Jurkat, Clone E6-1 (cell line): ENCODE measurements around the gene ZNF735. TPM values are rescaled to one million over a fixed set of nuclear protein-coding genes. Genes with fewer than 3 reads are reported as not detected.
"Not testable (repeated sequence)": the region's sequence is repeated elsewhere in the genome, so short reads cannot be mapped to it uniquely, and the experiment has no call there.

ENCODE experiments used
- DNase-seq: peaks from one replicate; pipeline ENCODE4 v3.0.0-alpha.2; 2011; ENCODE audit warnings: low read depth, low spot score
- H3K4me3 ChIP-seq: 2 replicates; pipeline ENCODE4 v1.5.1; 2011; ENCODE audit warnings: mild to moderate bottlenecking, low read length, control low read depth, moderate library complexity
- polyA plus RNA-seq: library from polyadenylated mRNA; unstranded; fragments of >200 nt; gene quantifications from one replicate; pipeline ENCODE4 v1.2.1, GENCODE V29; 2012; ENCODE audit warnings: missing spikeins; ENCODE audit not compliant: insufficient read length, insufficient read depth

ZNF735 gene
- polyA plus RNA-seq, result not detected

DNA sequence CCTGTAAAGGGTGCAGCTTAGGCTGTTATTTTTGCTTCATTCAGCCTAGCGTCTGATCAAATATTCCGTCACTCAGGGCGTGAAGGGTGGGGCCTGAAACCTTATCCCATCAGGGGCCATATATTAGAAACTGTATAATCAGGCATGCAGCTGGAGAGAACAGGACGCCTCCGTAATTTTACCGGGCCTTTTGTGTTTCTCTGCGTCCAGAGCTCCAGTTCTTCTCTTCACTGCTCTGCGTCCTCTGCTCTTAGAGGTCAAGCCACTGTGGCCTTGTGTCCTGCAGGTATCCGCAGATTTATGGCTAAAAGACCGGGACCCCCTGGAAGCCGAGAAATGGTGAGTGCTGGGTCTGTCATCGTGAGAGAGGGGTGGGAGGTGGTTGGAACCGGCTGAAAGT lies at the start of gene ZNF735:
Gene ZNF735, plus strand, starts transcription at position 301 of the 400 bp plus-strand sequence. Its CDS starts 0 bp downstream, at position 301.
- no peak within 1 kb of the TSS for H3K4me3 ChIP-seq
- no peak for DNase-seq

DNA sequence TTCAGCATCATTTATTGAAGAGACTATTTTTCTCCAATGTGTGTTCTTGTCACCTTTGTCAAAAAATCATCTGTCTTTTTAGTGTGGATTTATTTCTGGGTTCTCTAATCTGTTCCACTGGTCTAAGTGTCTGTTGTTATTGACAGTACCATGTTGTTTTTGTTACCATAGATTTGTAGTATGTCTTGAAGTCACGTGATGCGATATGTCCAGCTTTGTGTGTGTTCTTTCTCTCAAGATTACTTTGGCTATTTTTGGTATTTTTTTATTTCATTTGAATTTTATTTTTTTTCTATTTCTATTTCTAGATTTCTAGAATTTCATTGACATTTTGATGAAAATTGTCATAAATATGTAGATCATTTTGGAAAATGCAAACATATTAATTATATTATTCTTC lies 36.0 kb upstream of the ZNF735 start:
- DNase-seq, result not testable (repeated sequence)

GRCh38 chr7:64174328-64174727 lies 32.7 kb upstream of the ZNF735 start:
- H3K4me3 ChIP-seq, result no peak overlapping the region
- no peak for DNase-seq

More for the DNA sequence above, 36.0 kb upstream of the ZNF735 start:
- H3K4me3 ChIP-seq, result not testable (repeated sequence)

DNA sequence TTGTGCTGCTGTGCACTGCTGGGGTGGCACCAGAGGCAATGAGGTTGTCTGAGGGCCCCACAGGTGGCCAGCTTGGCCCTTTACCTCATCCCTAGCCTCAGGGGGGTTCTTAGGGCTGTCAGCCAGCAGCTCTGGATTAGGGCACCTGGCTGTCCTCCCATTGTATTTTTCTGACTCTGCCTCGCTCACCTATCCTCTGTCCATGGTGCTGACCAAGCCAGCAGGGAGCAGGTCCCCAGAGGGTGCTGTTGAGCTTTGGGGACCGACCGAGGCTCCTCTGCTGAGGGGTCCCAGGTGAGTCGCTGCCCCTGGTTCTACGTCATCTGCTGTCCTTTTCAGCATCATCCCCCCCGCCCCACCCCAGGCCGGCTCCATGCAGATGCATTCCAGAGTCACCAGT lies 32.1 kb upstream of the ZNF735 start:
- H3K4me3 ChIP-seq, result no peak overlapping the region
- DNase-seq, result no peak

- DNase-seq, result no peak
- no peak overlapping the region for H3K4me3 ChIP-seq
These were observed 26.0 kb upstream of the ZNF735 start for GRCh38 chr7:64180989-64181388.

- no peak for DNase-seq
- no peak overlapping the region for H3K4me3 ChIP-seq
These were observed 25.4 kb upstream of the ZNF735 start for GRCh38 chr7:64181586-64181985.

DNA sequence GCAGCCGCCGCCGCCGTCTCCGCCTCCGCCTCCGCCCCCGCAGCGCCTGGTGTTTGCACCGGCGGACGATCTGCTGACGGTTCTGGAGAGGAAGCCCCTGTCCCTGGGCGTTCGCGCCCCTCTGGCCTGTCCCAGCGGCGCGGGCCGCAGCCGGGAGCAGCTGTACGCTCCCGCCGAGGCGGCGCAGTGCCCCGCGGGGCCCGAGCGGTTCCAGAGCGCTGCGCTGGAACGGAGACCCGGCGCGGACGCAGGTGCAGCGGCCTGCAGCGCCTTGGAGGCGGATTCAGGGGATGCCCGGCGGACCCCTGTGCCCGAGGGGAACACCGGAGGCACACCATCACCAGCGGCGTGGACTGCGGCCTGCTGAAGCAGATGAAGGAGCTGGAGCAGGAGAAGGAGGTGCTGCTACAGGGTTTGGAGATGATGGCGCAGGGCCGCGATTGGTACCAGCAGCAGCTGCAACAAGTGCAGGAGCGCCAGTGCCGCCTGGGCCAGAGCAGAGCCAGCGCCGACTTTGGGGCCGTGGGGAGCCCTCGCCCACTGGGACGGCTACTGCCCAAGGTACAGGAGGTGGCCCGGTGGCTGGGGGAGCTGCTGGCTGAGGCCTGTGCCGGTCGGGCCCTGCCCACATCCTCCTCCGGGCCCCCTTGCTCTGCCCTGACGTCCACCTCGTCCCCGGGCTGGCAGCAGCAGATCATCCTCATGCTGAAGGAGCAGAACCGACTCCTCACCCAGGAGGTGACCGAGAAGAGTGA lies 24.8 kb upstream of the ZNF735 start:
- no peak overlapping the region for H3K4me3 ChIP-seq
- no peak for DNase-seq

GRCh38 chr7:64183126-64183742 lies 23.8 kb upstream of the ZNF735 start:
- H3K4me3 ChIP-seq, result no peak overlapping the region
- DNase-seq, result no peak

GRCh38 chr7:64183827-64184372 lies 23.1 kb upstream of the ZNF735 start:
- H3K4me3 ChIP-seq, result no peak overlapping the region
- no peak for DNase-seq

DNA sequence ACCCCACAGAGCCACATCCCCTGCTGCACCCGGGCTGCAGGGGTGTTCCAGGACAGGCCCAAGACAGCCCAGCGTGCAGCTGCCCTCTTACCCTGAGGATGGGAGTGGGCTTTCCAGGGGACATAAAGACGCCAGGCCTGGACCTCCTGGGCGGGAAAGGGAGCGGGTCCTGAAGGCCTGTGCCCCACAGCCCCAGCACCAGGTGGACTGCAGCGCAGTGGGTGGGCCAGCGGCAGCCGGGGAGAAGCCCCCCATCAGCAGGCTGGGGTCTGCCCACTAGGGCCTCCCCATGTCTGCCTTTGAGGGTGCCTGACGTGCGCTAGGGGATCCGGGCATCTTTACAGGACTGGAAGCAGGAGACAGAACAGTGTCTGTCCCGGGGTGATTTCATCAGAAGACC lies 22.6 kb upstream of the ZNF735 start:
- H3K4me3 ChIP-seq, result no peak overlapping the region
- DNase-seq, result no peak

GRCh38 chr7:64187408-64187807 lies 19.6 kb upstream of the ZNF735 start:
- no peak for DNase-seq
- H3K4me3 ChIP-seq, result no peak overlapping the region

DNA sequence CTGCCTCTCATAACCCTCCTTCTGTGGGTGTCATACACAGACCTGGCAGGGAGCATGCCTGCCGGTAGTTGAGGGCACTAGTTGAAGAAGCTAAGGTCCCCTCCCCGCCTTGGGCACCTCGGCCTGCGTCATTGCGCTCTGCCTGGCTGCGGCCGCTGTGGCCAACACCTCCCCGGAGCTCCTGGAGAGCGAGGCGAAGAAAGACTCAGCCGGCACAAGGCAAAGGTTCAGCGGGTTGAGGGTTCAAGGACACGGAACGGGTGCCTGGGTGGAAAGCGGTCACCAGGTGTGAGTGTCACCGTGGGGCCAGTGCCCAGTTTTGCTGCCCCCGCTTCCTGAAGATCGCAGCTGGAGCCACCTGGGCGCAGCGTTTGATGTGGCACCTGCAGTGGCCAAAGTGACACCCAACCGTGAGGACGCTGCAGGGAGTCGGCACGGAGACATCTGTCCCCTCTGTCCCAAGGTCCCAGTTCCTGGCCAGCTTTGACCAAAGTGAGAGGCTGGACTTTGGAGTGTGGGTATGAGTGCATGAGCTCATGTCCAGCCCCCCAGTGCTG lies 14.8 kb upstream of the ZNF735 start:
- DNase-seq, result no peak
- no peak overlapping the region for H3K4me3 ChIP-seq

- no peak for DNase-seq
- no peak overlapping the region for H3K4me3 ChIP-seq
These were observed 14.2 kb upstream of the ZNF735 start for GRCh38 chr7:64192775-64193174.

- H3K4me3 ChIP-seq, DNase-seq: not testable (repeated sequence)
These were observed 12.8 kb downstream of the ZNF735 start for GRCh38 chr7:64219710-64220298.

- DNase-seq, result no peak
- H3K4me3 ChIP-seq, result no peak overlapping the region
These were observed 16.4 kb downstream of the ZNF735 start for GRCh38 chr7:64223366-64223765.

DNA sequence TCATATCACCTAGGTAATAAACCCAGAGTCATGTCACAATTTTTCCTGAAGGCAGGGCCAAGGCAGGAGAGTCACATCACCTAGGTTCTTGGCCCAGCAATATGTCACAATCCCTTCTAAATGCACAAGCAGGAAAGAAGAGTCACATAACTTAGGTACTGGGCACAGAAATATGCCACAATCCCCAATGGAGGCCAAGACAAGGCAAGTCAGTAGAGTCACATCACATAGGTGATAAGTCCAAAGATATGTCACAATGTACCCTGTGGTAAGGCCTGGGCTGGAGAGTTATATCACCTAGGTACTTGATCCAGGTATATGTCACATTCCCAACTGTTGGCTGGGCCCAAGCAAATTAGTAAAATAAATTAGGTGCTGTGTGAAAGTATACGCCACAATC lies 21.2 kb downstream of the ZNF735 start, which contains the start of gene ZNF679:
Gene ZNF679, plus strand, starts transcription at position 301 of the 400 bp plus-strand sequence. CDS start 20,644 bp downstream, outside the sequence.
- DNase-seq, H3K4me3 ChIP-seq: not testable (repeated sequence)

- no peak overlapping the region for H3K4me3 ChIP-seq
- no peak for DNase-seq
These were observed 59.4 kb downstream of the ZNF735 start for GRCh38 chr7:64266341-64266919.
